HepG2 (cell line): Measurements from ENCODE around the gene MSANTD4. TPM values are rescaled to one million over a fixed set of nuclear protein-coding genes. Genes with fewer than 3 reads are reported as not detected.
A peak's percentile ranks its signal among the peaks of the same experiment; 100 is the strongest.

ENCODE experiments used
- ATAC-seq: fragments of 200-7000 bp; cut with Tn5 transposase; 3 replicates; pipeline ENCODE4 v1.9.1; 2020; ENCODE audit warnings: mild to moderate bottlenecking, moderate library complexity
- BruUV-seq: library from RNA; stranded (reverse); fragments of 400-500 nt; replicated peaks from 2 replicates; lab custom pipeline; 2021; lab: Mats Ljungman, UMichigan
- CTCF ChIA-PET: fragments of 300-600 bp; formaldehyde crosslinking; extraction: SDS; loops from one replicate; lab custom pipeline; 2021; ENCODE audit warnings: low total read pairs, inconsistent platforms, low intra/inter-chr PET ratio; lab: Yijun Ruan, JAX
- POLR2A ChIA-PET: fragments of 350-600 bp; sonication (Branson Sonifier 250); formaldehyde crosslinking; loops from one replicate; lab custom pipeline; 2020; ENCODE audit warnings: antibody characterized with exemption, inconsistent platforms; lab: Yijun Ruan, JAX
- DNase-seq: peaks from one replicate; pipeline ENCODE4 v3.0.0-alpha.2; 2015; ENCODE audit warnings: low spot score
- FAIRE-seq: peaks from 3 replicates; lab custom pipeline; 2011; peaks lifted over from hg19 to GRCh38; lab: Jason Lieb, UNC
- H2AFZ ChIP-seq: one replicate; pipeline ENCODE4 v1.6.1; 2011; ENCODE audit warnings: low read length, inconsistent platforms
- H3K27ac ChIP-seq: fragments of 300-600 bp; 3 replicates; pipeline ENCODE4 v1.8.0; 2011; ENCODE audit warnings: mixed run types, mild to moderate bottlenecking, mixed read lengths, low read length, inconsistent platforms; ENCODE audit not compliant: insufficient read depth; ENCODE audit errors: extremely low read length
- H3K27me3 ChIP-seq, 2 experiments: fragments of 200-600 bp in 1 of 2; 2 replicates in 1 of 2; 3 replicates in 1 of 2; pipeline versions ENCODE4 v1.6.0 to v1.8.0; 2011; ENCODE audit warnings: low read length in 2 of 2, mild to moderate bottlenecking in 2 of 2, moderate library complexity in 2 of 2, inconsistent platforms in 1 of 2; ENCODE audit not compliant: insufficient read depth in 2 of 2, control insufficient read depth in 1 of 2
- H3K36me3 ChIP-seq, 2 experiments: fragments of 200-600 bp in 1 of 2; replicated peaks in 1 of 2; 2 replicates in 1 of 2; 3 replicates in 1 of 2; pipeline versions ENCODE4 v1.5.1 to v1.8.0; 2011; ENCODE audit warnings: low read length in 2 of 2, inconsistent platforms in 1 of 2; ENCODE audit not compliant: insufficient read depth in 2 of 2, control insufficient read depth in 1 of 2
- H3K4me1 ChIP-seq: 2 replicates; pipeline ENCODE4 v1.5.1; 2012; ENCODE audit warnings: low read length, inconsistent platforms; ENCODE audit not compliant: insufficient read depth
- H3K4me2 ChIP-seq: 2 replicates; pipeline ENCODE4 v1.6.0; 2011; ENCODE audit warnings: low read depth, low read length, inconsistent platforms
- H3K4me3 ChIP-seq, 3 experiments: fragments of 200-600 bp in 1 of 3; sonication (generic), shearing (Covaris generic) in 1 of 3; replicated peaks in 1 of 3; 2 replicates each; pipeline ENCODE4 v1.5.1; 2011 to 2016; ENCODE audit warnings: low read length in 3 of 3, inconsistent platforms in 2 of 3, low read depth in 2 of 3, mild to moderate bottlenecking in 2 of 3, control low read depth in 1 of 3, mixed read lengths in 1 of 3; ENCODE audit not compliant: insufficient read depth in 1 of 3
- H3K79me2 ChIP-seq: one replicate; pipeline ENCODE4 v1.6.1; 2011; ENCODE audit warnings: low read length, inconsistent platforms; ENCODE audit not compliant: insufficient read depth
- H3K9ac ChIP-seq: 2 replicates; pipeline ENCODE4 v1.6.0; 2011; ENCODE audit warnings: mild to moderate bottlenecking, low read depth, low read length, inconsistent platforms; ENCODE audit not compliant: insufficient read depth
- H3K9me3 ChIP-seq: 2 replicates; pipeline ENCODE4 v1.5.1; 2012; ENCODE audit warnings: mild to moderate bottlenecking, low read length
- H4K20me1 ChIP-seq: 2 replicates; pipeline ENCODE4 v1.6.0; 2011; ENCODE audit warnings: inconsistent platforms, mild to moderate bottlenecking, low read length, moderate library complexity; ENCODE audit not compliant: insufficient read depth
- ATF4 ChIP-seq, 2 experiments: fragments of 450-650 bp in 1 of 2; sonication (generic) in 1 of 2; formaldehyde crosslinking; IDR thresholded peaks; 2 replicates each; pipeline versions ENCODE4 v1.5.0 to v1.8.0; 2020 to 2022; ENCODE audit warnings: mild to moderate bottlenecking in 1 of 2, missing genetic modification reagents in 1 of 2
- CEBPB ChIP-seq: IDR thresholded peaks from 2 replicates; pipeline ENCODE4 v1.6.1; 2011; ENCODE audit warnings: low read depth, low read length, improper control_type of control experiment, borderline replicate concordance
- EZH2 ChIP-seq: conservative IDR thresholded peaks from 2 replicates; pipeline ENCODE4 v1.6.1; 2012; ENCODE audit warnings: mild to moderate bottlenecking, low read depth, low read length, moderate library complexity
- FOXA1 ChIP-seq, 2 experiments: fragments of 450-650 bp in 1 of 2; sonication (generic) in 1 of 2; formaldehyde crosslinking in 1 of 2; IDR thresholded peaks; 2 replicates each; pipeline versions ENCODE4 v1.4.0 to v1.6.1; 2016 to 2020; ENCODE audit warnings: missing genetic modification reagents in 1 of 2
- FOXA3 ChIP-seq: IDR thresholded peaks from 2 replicates; pipeline ENCODE4 v1.6.1; 2016; ENCODE audit warnings: missing genetic modification reagents, missing compliant biosample characterization
- FOXK2 ChIP-seq: fragments of 450-650 bp; IDR thresholded peaks from 2 replicates; pipeline ENCODE4 v1.6.1; 2016
- FOXP1 ChIP-seq, 2 experiments: fragments of 450-650 bp in 1 of 2; IDR thresholded peaks; 2 replicates each; pipeline ENCODE4 v1.6.1; 2017 to 2018; ENCODE audit warnings: antibody characterized with exemption in 1 of 2
- KDM1A ChIP-seq: IDR thresholded peaks from 2 replicates; pipeline ENCODE4 v1.6.1; 2016; ENCODE audit warnings: missing compliant biosample characterization
- RFX5 ChIP-seq: IDR thresholded peaks from 2 replicates; pipeline ENCODE4 v1.6.1; 2011; ENCODE audit warnings: low read depth, low read length, improper control_type of control experiment
- SCMH1 ChIP-seq: sonication (generic); formaldehyde crosslinking; IDR thresholded peaks from 2 replicates; pipeline ENCODE4 v1.9.0; 2021; ENCODE audit warnings: missing genetic modification reagents, mild to moderate bottlenecking, borderline replicate concordance
- STAG1 ChIP-seq: sonication (generic); formaldehyde crosslinking; IDR thresholded peaks from 2 replicates; pipeline ENCODE4 v1.4.0; 2020; ENCODE audit warnings: missing genetic modification reagents
- TEAD3 ChIP-seq: optimal IDR thresholded peaks from 2 replicates; pipeline ENCODE3; 2016; ENCODE audit warnings: borderline replicate concordance
- U2AF1 ChIP-seq: fragments of 200-400 bp; formaldehyde crosslinking; optimal IDR thresholded peaks from 2 replicates; pipeline ENCODE3; 2017; ENCODE audit warnings: mild to moderate bottlenecking, low read depth, low read length
- ZNF274 ChIP-seq: sonication (generic); formaldehyde crosslinking; IDR thresholded peaks from 2 replicates; pipeline ENCODE4 v1.5.1; 2020; ENCODE audit warnings: mild to moderate bottlenecking, missing genetic modification reagents
- ZNF644 ChIP-seq: IDR thresholded peaks from 2 replicates; pipeline ENCODE4 v1.6.1; 2016; ENCODE audit warnings: low read depth
- ZSCAN12 ChIP-seq: sonication (generic); formaldehyde crosslinking; IDR thresholded peaks from 2 replicates; pipeline ENCODE4 v1.9.0; 2021; ENCODE audit warnings: mild to moderate bottlenecking, missing genetic modification reagents
- in situ Hi-C: cut with HindIII; loops from 2 replicates; pipeline ENCODE4 v1.10.0; 2017; ENCODE audit warnings: low pct_unique_long_range_greater_than_20kb; ENCODE audit not compliant: extremely low pct_ligation_motif_present
- intact Hi-C: fragments of 100-400 bp; cut with micrococcal nuclease; formaldehyde crosslinking; loops from one replicate; pipeline ENCODE4 v1.10.0; 2022; ENCODE audit not compliant: unreplicated experiment
- polyA plus RNA-seq, 8 experiments: library from polyadenylated mRNA; depleted of rRNA in 3 of 8; stranded (reverse) in 7 of 8; unstranded in 1 of 8; fragments of >200 nt; fragmentation: Illumina TruSeq in 4 of 8; extraction: Trizol in 4 of 8; gene quantifications; 2 replicates each; pipeline versions ENCODE4 v1.2.1 to v1.2.3, GENCODE V29; 2011 to 2016; ENCODE audit warnings: low read depth in 4 of 8, missing spikeins in 1 of 8, mixed read lengths in 1 of 8; ENCODE audit not compliant: insufficient read depth in 1 of 8
- total RNA-seq, 5 experiments: library from RNA; depleted of rRNA; stranded (reverse); fragments of >200 nt; fragmentation: Illumina TruSeq; extraction: Trizol; gene quantifications; 2 replicates each; pipeline ENCODE4 v1.2.3, GENCODE V29; 2016; ENCODE audit warnings: low read depth in 1 of 5
- TF ChIP-seq, protein P1 (sequence below): sonication (generic); formaldehyde crosslinking; IDR thresholded peaks from 2 replicates; pipeline ENCODE4 v1.5.0; 2020; ENCODE audit warnings: missing genetic modification reagents, mild to moderate bottlenecking, borderline replicate concordance
- TF ChIP-seq, protein P2 (sequence below): sonication (generic); formaldehyde crosslinking; IDR thresholded peaks from 2 replicates; pipeline ENCODE4 v1.4.0; 2020; ENCODE audit warnings: mild to moderate bottlenecking, missing genetic modification reagents

Gene MSANTD4
- total and polyA plus RNA-seq, 2 of the 13 experiments (the other 11 are each of a cell fraction or from before 2014, with no cell fraction given): 4.4 to 15.7 TPM

- TF ChIP-seq CEBPB (peak; percentile 96), ZNF644 (CRISPR knock-in tag) (0 out of 2 replicates have a peak, but pooled peaks have one; percentile 43), ATF4 (CRISPR knock-in tag; IDR thresholded peaks at IDR 0.05) (peak in 1 of 2 experiments; percentile 92; a peak in 2 of 4 replicates), KDM1A (CRISPR knock-in tag) (peak; percentile 56; the same call in 1 of the 2 replicates), FOXA3 (0 out of 2 replicates have a peak, but pooled peaks have one; percentile 8), SCMH1 (CRISPR knock-in tag) (no peak), FOXP1 (IDR thresholded peaks at IDR 0.05) (0 out of 2 replicates have a peak, but pooled peaks have one; percentile 12), FOXP1 (CRISPR knock-in tag; IDR thresholded peaks at IDR 0.05) (no peak), EZH2 (no peak), ZNF274 (CRISPR knock-in tag) (no peak)
These were observed 48.6 kb upstream of the MSANTD4 start (continued) for GRCh38 chr11:106070606-106071005.

DNA sequence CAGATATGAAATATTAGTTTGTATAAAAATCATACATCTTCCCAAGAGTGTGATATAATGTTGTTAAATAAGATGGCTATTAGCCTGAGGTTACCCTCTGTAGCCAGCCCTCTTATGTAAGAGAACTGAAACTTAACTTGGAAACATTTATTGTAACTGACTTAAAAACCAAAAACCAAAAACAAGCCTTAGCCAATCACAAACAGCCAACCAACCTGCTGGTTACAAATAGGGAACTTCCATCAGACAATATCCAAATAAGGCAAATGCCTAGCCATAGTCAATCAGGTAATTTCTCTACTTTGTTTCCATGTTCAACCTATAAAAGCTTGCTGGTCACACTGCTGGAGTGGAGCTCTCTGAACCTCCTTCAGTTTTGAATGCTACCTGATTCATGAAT is 41.0 kb upstream of the MSANTD4 start:
- DNase-seq: no peak
- intact Hi-C loops: no loop called here
- no peaks in the 10 kb centered on the region for H3K9me3 ChIP-seq
- no peak overlapping the region for H3K9ac ChIP-seq
- no peak overlapping the region for H3K27ac ChIP-seq
- no peaks in the 10 kb centered on the region for H3K36me3 ChIP-seq
- ChIA-PET CTCF (no interaction called here), POLR2A (no interaction called here)
- in situ Hi-C loops: no loop called here
- TF ChIP-seq FOXA1 (IDR thresholded peaks at IDR 0.05): no peak
- no peak for TF ChIP-seq FOXA1 (CRISPR knock-in tag; IDR thresholded peaks at IDR 0.05)
- TF ChIP-seq U2AF1: no peak
- TF ChIP-seq, protein P1, sequence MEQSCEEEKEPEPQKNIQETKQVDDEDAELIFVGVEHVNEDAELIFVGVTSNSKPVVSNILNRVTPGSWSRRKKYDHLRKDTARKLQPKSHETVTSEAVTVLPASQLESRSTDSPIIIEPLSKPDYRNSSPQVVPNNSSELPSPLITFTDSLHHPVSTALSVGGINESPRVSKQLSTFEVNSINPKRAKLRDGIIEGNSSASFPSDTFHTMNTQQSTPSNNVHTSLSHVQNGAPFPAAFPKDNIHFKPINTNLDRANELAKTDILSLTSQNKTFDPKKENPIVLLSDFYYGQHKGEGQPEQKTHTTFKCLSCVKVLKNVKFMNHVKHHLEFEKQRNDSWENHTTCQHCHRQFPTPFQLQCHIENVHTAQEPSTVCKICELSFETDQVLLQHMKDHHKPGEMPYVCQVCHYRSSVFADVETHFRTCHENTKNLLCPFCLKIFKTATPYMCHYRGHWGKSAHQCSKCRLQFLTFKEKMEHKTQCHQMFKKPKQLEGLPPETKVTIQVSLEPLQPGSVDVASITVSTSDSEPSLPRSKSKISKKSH (CRISPR knock-in tag): no peak
- no peak for TF ChIP-seq ZSCAN12
- TF ChIP-seq TEAD3 (CRISPR knock-in tag): no peak
- no peak for TF ChIP-seq RFX5
- TF ChIP-seq STAG1 (CRISPR knock-in tag): no peak
- no peak for TF ChIP-seq FOXK2
- TF ChIP-seq, protein P2, sequence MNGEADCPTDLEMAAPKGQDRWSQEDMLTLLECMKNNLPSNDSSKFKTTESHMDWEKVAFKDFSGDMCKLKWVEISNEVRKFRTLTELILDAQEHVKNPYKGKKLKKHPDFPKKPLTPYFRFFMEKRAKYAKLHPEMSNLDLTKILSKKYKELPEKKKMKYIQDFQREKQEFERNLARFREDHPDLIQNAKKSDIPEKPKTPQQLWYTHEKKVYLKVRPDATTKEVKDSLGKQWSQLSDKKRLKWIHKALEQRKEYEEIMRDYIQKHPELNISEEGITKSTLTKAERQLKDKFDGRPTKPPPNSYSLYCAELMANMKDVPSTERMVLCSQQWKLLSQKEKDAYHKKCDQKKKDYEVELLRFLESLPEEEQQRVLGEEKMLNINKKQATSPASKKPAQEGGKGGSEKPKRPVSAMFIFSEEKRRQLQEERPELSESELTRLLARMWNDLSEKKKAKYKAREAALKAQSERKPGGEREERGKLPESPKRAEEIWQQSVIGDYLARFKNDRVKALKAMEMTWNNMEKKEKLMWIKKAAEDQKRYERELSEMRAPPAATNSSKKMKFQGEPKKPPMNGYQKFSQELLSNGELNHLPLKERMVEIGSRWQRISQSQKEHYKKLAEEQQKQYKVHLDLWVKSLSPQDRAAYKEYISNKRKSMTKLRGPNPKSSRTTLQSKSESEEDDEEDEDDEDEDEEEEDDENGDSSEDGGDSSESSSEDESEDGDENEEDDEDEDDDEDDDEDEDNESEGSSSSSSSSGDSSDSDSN (CRISPR knock-in tag): no peak
- no peak overlapping the region for H2AFZ ChIP-seq
- ATAC-seq: no peak
- H3K79me2 ChIP-seq: no peaks in the 10 kb centered on the region
- BruUV-seq: no TSS peak
- no peak for FAIRE-seq
- no peaks in the 10 kb centered on the region for H3K4me1 ChIP-seq
- no peaks in the 10 kb centered on the region for H4K20me1 ChIP-seq
- H3K27me3 ChIP-seq: no peaks in the 10 kb centered on the region
- H3K4me2 ChIP-seq: no peak overlapping the region
- H3K4me3 ChIP-seq: no peak overlapping the region
